ACHN (cell line): ENCODE results near the gene EVA1B.
A peak's percentile ranks its signal among the peaks of the same experiment; 100 is the strongest.

Experiments used
- DNase-seq: peaks from one replicate; pipeline ENCODE4 v3.0.0-alpha.2; 2015
- in situ Hi-C: cut with HindIII; loops from 2 replicates; pipeline ENCODE4 v1.10.0; 2017; ENCODE audit warnings: low sequenced_read_pairs, low pct_ligation_motif_present, low pct_unique_long_range_greater_than_20kb

Gene EVA1B

DNA sequence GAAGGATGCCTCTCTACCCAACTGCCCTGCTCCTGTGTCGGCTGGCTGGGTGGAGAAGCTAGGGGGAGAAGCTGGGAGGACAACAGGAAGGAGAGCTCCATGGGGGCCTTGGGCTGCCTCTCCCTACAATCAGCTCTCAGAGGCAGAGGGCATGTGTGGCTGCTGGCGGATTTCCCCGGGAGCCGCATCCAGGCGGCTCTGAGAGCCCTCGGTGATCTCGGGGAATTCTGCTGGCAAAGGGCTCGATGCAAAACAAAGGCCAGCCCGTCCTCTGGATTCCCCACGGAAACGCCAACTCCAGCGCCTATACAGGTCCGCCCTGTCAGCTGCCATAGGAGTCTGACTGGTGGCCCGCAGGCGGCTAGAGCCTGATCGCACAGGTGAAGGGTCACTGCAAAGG lies 26.4 kb upstream of the EVA1B start:
- in situ Hi-C loops, result no loop called here
- no peak for DNase-seq

DNA sequence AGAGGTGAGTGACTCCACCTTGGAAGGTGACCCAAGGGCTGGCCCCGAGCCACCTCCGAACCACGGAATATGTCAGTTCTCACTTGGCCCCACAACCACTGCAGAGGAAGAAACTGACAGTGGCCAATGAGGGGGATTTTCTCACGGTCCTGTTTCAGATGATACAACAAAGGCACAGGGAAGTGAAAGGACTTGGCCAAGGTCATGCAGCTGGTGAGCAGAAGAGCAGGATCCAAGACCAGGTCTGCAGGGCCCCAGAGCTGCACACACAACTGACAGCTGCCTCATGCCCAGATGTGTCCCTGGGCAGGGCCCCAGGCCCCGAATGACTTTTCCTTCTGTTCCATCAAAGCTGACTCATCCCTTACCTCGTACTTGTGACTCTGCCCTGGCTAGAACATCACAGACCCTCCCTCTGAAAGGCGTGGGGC lies 25.8 kb upstream of the EVA1B start:
- in situ Hi-C loops, result no loop called here
- DNase-seq, result no peak

- no peak for DNase-seq
- in situ Hi-C loops, result no loop called here
These were observed 23.4 kb upstream of the EVA1B start for GRCh38 chr1:36346741-36347370.

DNA sequence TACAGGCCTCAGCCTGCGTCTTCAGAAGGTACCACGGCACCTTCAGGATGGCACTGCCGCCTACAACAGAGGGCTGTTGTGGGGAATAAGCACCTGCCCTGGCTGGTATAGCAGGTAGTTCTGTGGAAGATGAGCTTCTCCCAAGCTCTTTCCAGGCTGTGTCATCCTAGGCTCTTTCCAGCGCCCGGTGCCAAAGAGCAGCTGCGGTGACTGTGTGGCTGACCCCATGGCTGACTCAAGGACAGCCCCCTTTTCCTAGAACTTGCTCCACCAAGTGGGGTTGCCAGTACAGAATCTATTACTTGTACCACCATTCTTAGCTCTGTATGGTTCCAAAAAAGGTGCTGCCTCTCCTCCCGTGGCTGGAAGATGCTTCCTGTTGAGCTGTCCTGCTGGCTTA lies 21.9 kb upstream of the EVA1B start:
- DNase-seq, result no peak
- in situ Hi-C loops, result no loop called here

DNA sequence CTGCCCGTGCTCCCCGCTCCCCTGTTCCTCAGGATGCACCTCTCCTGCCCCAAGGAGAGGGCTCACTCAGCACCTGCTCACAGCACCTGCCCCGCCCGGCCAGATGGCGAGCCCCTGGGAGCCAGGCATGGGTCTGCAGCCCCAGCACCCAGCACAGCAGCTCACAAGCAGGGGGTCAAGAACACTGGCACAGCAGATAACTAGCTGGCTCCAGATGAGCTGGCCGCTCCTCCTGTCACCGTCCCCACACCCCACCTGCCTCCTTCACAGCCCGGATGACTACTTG lies 20.9 kb upstream of the EVA1B start:
- in situ Hi-C loops, result no loop called here

GRCh38 chr1:36343651-36344394 lies 20.4 kb upstream of the EVA1B start:
- in situ Hi-C loops, result no loop called here
- DNase-seq, result no peak

More for the DNA sequence above, 20.9 kb upstream of the EVA1B start:
- no peak for DNase-seq

GRCh38 chr1:36342426-36343185 lies 19.2 kb upstream of the EVA1B start:
- DNase-seq, result peak; percentile 76
- in situ Hi-C loops, result no loop called here

GRCh38 chr1:36341626-36342320 lies 18.3 kb upstream of the EVA1B start:
- in situ Hi-C loops, result no loop called here
- no peak for DNase-seq

DNA sequence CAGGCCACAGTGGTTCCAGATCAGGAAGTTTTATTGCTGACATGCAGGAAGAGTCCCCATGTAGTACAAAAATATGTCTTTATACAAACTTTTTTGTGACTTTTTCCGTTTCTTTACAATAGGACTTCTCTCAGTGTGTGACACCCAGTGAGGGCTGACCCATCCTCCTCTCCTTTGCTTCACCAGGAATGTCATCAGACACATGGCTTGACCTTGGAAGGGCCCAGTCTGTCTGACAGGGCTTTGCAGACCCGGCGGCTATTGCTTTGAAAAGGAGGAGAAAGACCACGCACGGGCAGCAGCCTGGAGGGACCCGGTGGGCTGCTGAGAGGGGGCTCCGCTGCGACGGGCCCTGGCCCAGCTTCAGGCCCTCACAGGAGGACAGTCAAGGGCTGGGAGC lies 16.2 kb upstream of the EVA1B start:
- no peak for DNase-seq
- in situ Hi-C loops, result no loop called here

GRCh38 chr1:36339215-36339614 lies 15.8 kb upstream of the EVA1B start:
- no peak for DNase-seq
- in situ Hi-C loops, result no loop called here

GRCh38 chr1:36337830-36338229 lies 14.4 kb upstream of the EVA1B start:
- in situ Hi-C loops, result no loop called here
- DNase-seq, result no peak

GRCh38 chr1:36330940-36331339 lies 7.5 kb upstream of the EVA1B start:
- no peak for DNase-seq
- in situ Hi-C loops, result no loop called here

- DNase-seq, result no peak
- in situ Hi-C loops, result no loop called here
These were observed 6.4 kb upstream of the EVA1B start for GRCh38 chr1:36329817-36330216.

DNA sequence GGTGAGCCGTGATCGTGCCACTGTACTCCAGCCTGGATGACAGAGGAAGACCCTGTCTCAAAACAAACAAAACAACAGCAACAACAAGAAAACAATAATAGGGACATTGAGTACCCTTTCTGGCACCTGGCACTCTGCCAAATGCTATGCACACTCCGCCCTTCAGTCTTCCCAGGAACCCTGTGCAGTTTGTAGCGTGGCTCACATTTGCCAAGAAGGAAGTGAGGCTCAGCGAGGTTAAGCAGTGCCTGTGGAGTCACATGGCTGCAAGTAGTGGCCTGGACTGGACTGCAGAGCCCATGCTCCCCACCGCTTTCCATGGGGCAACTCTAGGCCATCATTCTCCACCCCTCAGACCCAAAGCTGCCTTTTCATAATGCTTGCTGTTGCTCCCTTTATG lies 5.3 kb upstream of the EVA1B start:
- no peak for DNase-seq
- in situ Hi-C loops, result no loop called here

GRCh38 chr1:36328088-36328480 lies 4.6 kb upstream of the EVA1B start:
- in situ Hi-C loops, result no loop called here
- DNase-seq, result no peak

DNA sequence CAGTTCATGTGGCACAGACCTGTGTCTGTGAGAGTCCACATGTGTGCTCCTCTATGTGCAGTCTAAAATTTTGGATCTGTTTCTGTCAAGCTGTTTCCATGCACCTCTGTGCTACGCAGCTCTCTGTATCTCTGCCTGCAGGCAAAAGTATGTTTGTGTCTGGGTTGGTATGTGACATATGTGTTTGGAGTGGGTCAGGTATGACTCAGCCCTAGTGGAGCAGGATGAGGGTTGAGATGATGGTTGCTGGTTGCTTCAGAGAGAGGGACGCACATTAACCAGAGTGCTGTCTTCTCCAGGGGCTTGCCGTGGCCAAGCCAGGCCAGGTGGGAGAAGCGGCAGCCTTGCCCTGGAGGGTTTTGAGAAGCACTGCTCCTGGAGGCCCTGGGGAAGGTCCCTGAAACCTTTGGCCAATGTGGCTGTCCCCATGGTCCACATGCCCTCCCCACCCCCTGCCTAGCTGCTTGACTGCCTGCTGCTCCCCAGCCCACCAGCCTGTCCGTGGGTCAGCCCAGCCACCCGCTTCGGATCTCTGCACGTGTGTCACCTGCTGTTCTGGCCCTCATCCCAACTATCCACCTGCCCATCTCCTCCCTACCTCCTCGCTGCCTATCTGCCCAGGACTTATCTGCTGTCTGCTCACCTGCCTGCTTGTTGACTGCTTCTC lies 4.1 kb upstream of the EVA1B start:
- in situ Hi-C loops, result no loop called here
- no peak for DNase-seq

DNA sequence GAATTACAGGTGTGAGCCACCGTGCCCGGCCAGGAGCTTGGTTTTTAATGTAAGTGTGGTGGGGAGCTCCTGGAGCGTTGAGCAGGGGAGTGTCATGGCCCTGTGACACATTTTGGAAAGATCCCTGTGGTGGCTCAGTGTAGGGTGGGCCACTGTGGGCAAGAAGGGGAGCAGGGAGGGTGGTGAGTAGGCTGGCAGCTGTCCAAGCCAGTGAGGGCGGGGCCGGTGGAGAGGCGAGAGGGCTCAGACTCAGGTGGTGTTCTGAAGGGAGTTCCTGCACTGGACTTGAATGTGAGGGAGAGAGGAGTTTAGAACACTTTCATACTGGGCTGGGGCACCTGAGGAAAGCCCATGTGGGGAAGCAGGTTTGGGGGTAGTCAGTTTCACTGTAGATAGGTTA lies 3.1 kb upstream of the EVA1B start:
- in situ Hi-C loops, result no loop called here
- no peak for DNase-seq

GRCh38 chr1:36324353-36324703 lies 883 bp upstream of the EVA1B start:
- no peak for DNase-seq
- in situ Hi-C loops, result no loop called here
